Activated CD8-positive, alpha-beta memory T cell treated with anti-CD3 and anti-CD28 coated beads for 1 hour (primary cell): ENCODE data around the gene ARHGEF17.

Source experiments
- DNase-seq, 2 donors: peaks; one replicate each; pipeline ENCODE4 v3.0.0-alpha.2; 2020; ENCODE audit warnings: low read depth in 1 of 2; ENCODE audit errors: extremely low read depth in 1 of 2

The ARHGEF17 gene

GRCh38 chr11:73391665-73392064 lies 83.6 kb downstream of the ARHGEF17 start:
- DNase-seq = no peak

- no peak for DNase-seq
Measured at GRCh38 chr11:73392108-73393010, 84.3 kb downstream of the ARHGEF17 start.

DNA sequence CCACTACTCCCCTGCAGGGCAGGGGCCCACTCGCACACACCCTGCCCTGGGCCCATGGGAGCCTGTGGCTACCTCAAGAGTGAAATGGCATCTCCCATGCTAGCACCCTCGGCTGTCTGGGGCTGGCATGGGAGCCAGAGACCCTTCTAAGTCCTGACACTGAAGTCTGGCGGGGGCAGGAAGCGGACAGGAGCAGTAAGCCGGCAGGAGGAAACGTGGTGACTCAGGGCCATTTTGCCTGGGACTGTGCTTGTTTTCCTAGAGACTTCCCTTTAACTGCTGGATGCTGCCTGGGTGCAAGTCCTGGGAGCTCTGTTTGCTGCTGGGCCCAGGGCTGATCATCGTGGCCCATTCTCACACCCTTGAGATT lies 84.9 kb downstream of the ARHGEF17 start:
- DNase-seq = no peak

- peak; percentile 23 to 37 for DNase-seq
Measured at GRCh38 chr11:73393479-73394415, 85.7 kb downstream of the ARHGEF17 start.

DNA sequence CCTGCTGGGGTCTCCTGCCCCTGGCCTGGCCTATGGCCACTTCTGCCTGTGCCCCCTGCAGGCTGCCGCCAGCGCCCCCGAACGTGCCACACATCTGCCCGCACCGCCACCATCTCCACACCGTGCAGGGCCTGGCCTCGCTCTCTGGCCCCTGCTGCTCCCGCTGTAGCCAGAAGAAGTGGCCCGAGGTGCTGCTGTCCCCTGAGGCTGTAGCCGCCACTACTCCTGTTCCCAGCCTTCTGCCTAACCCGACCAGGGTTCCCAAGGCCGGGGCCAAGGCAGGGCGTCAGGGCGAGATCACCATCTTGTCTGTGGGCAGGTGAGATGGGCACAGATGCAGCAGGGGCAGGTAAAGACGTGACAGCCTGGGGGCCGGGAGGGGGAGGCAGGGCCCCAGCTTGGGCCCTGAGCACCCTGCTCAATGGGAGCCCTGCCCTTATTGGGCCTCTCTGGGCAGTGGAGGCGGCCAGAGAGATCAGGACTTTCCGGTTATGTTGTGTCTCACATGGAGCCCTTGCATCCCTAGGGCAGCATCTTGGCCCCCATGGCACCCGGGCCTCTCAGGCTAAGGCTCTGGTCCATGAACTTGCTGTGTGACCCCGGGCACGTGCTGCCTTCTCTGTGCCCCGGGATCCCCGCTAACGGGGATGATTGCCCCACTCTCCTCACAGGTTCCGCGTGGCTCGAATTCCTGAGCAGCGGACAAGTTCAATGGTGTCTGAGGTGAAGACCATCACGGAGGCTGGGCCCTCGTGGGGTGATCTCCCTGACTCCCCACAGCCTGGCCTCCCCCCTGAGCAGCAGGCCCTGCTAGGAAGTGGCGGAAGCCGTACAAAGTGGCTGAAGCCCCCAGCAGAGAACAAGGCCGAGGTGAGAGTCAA lies 86.6 kb downstream of the ARHGEF17 start:
- DNase-seq = no peak

GRCh38 chr11:73395297-73396208 lies 87.5 kb downstream of the ARHGEF17 start:
- DNase-seq = no peak

- DNase-seq = no peak
Measured at GRCh38 chr11:73396251-73396930, 88.3 kb downstream of the ARHGEF17 start.

DNA sequence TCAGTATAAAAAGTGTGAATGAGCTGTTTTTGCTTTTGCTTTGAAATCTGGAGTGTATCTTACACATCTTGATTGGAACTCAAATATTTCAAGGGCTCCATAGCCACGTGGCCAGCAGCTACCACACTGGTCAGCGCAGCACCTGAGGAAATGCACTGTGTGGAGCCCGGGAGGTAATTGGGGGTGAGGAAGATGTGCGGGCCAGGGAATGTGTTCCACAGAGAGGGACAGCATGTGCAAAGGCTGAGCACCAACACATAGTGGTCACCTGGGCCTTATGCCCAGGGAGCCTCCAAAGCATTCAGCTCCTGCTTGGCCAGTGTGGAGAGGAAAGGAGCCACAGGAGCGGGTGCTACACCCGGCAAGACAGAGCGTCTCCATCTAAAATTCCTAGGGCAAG lies 88.9 kb downstream of the ARHGEF17 start:
- no peak for DNase-seq

GRCh38 chr11:73397468-73398131 lies 89.5 kb downstream of the ARHGEF17 start:
- DNase-seq = no peak

DNA sequence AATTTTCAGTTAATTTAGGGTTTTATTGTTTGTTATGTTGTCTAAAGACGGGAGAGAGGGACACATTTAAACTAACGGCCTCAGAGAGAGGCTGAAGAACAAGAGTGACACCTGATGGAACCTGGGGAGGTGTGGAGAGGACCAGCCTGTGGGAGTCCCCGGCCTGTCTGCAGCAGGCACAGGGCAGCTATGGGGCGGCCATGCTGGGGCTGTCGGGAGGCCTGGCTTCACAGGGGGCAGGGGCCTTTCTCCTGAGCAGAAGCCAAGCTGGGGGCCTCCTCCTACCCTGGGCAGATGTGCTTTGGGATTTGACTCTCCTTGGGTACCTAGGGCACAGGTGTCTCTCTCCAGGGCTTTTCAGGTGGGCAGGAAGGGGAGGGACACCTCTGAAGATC lies 90.1 kb downstream of the ARHGEF17 start:
- no peak for DNase-seq

DNA sequence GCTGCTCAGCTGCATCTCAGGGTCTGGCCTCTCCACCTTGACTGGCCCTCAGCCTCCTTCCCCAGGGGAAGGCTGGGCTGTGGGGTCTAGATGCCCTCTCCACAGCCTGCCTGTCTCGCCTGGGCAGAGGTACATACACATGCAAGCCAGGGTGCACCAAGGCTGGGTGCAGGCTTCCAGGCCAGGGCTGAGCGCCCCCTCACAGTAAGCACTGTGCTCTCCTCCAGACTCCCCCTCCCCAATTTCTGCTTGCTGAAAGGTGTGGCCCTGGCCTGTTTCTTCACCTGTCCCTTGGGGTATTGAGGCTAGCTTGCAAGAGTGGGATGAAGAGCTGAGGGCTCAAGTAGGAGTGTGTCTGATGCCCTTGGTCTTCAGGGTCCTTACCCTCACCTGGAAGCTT lies 90.6 kb downstream of the ARHGEF17 start:
- no peak for DNase-seq

- no peak for DNase-seq
Measured at GRCh38 chr11:73399159-73399590, 91.1 kb downstream of the ARHGEF17 start.

GRCh38 chr11:73399636-73400035 lies 91.6 kb downstream of the ARHGEF17 start:
- no peak for DNase-seq

DNA sequence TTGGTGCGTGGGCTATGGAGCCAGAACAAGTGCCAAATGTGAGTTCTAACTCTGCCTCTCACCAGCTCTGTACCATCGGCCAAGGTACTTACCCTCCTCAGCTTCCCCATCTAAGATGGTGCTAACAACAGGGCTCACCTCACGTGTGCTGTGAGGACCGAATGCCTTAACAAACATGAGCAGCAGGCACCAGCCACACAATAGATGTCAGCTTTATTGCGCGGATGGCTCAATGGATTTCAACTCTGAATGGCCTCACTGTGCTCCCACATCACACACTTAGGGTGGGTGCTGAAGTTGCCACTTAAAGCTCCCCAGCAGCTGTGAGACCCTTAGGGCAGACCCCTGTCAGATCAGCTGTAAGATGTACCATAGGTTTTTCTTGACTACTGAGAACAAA lies 92.2 kb downstream of the ARHGEF17 start:
- no peak for DNase-seq

GRCh38 chr11:73401217-73401923 lies 93.3 kb downstream of the ARHGEF17 start:
- DNase-seq = no peak

GRCh38 chr11:73401924-73402833 lies 94.1 kb downstream of the ARHGEF17 start:
- no peak for DNase-seq

DNA sequence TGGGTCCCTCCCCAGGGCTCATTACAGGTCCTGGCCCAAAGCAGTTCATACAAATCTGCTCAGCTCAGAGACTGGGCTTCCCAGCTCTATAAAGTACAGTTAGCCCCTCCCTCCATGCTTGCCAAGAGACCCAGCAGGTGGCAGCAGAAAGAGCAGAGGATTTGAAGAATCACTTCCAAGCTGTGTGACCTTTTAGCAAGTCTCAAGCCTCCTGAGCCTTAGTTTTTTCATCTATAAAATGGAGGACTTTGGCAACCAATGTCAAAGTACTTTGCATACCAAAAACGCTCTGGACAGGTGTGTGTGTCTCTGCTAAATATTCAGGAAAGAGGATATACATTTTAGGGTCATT lies 94.7 kb downstream of the ARHGEF17 start:
- no peak for DNase-seq
